Stimulated activated CD8-positive, alpha-beta memory T cell treated with anti-CD3 and anti-CD28 coated beads, Interleukin-15, amount 100 ng/mL, for 1 hour (primary cell): Measurements from ENCODE around the gene CAPZA1.

Source experiments
- DNase-seq: peaks from one replicate; pipeline ENCODE4 v3.0.0-alpha.2; 2020; ENCODE audit warnings: low read depth

CAPZA1 gene

GRCh38 chr1:112715264-112716053 lies 95.8 kb downstream of the CAPZA1 start, which contains the start of gene PPM1J:
Gene PPM1J, minus strand, starts transcription at chr1:112715332. Its CDS starts 31 bp downstream, at chr1:112715301.
- peak; percentile 96 for DNase-seq

- DNase-seq, result peak; percentile 63
These were observed 96.6 kb downstream of the CAPZA1 start for GRCh38 chr1:112716133-112716720.

DNA sequence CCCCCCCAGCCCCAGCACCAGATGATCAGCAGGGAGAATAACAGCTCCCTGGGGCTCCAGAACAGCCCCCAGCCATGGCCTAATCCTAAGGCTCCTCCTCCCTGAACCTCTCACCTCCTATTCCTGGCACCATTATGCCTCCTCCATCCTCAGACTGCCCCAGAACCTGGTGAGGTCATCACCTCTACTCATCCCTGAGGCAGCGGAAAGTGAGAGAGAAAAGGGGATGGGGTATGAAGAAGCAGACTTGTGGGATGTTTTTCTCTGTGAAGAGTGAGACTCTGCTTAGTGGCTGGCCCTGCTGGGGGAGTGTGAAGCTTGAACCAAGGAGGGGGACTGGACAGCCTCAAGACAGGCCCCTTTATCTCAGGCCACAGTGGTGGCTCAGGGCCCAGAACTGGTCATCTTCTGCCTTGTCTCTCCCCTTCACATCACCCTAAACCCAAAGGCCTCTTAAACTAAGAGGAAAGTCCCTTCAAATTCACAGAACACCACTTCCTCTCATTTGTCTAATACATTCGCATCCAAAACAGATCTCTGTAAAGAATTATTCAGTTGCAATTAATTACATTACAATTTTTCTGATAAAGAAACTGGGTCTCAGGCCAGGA lies 97.7 kb downstream of the CAPZA1 start:
- no peak for DNase-seq

GRCh38 chr1:112718691-112719418 lies 99.2 kb downstream of the CAPZA1 start:
- DNase-seq, result peak; percentile 52

DNA sequence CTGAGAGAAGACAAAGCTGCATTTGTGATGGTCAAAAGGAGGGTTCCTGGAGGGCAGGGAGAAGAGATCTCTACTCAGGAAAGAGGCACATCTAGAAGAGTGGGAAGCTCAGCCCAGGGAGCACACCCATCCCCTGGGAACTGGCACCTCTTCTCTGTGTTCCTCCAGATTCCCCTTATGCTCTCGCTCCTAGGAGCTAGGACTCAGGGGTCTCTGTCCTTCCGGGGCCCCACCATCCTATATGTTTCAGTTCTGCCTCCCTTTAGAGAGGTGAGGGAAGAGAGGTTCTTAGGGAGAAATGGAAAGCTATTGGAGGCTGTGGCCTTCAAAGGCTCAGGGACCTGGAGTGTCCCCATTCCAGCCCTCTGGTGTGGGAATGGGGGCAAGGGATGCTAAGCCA lies 100.1 kb downstream of the CAPZA1 start:
- no peak for DNase-seq

- no peak for DNase-seq
These were observed 101.2 kb downstream of the CAPZA1 start for GRCh38 chr1:112720800-112721199.
